RWPE1 (cell line): Measurements from ENCODE around the gene CRACDL.
"Not testable (repeated sequence)": the region's sequence is repeated elsewhere in the genome, so short reads cannot be mapped to it uniquely, and the experiment has no call there.

Experiments used
- CTCF ChIA-PET: fragments of 350-600 bp; sonication (Branson Sonifier 250); formaldehyde crosslinking; extraction: SDS; loops from one replicate; lab custom pipeline; 2021; lab: Yijun Ruan, JAX
- POLR2A ChIA-PET: fragments of 400-600 bp; formaldehyde crosslinking; extraction: SDS; loops from one replicate; lab custom pipeline; 2020; ENCODE audit warnings: antibody characterized with exemption; ENCODE audit not compliant: low non-redundant PET; lab: Yijun Ruan, JAX
- DNase-seq: peaks from one replicate; pipeline ENCODE4 v3.0.0; 2012; ENCODE audit warnings: low spot score
- H3K27ac ChIP-seq: fragments of 450-650 bp; 2 replicates; pipeline ENCODE4 v1.5.1; 2017
- TF ChIP-seq, protein P1 (sequence below): fragments of 450-650 bp; conservative IDR thresholded peaks from 2 replicates; pipeline ENCODE4 v1.5.1; 2017; ENCODE audit warnings: low read depth, mild to moderate bottlenecking

Gene CRACDL

GRCh38 chr2:98882368-98882767 is 53.7 kb downstream of the CRACDL start:
- H3K27ac ChIP-seq, result no peak overlapping the region
- CTCF ChIA-PET, result interaction anchor here (1.1 kb wide), 1 partner anchor 9 kb away, joined by 4 read pairs; no protein-coding TSS in a partner anchor
- no peak for DNase-seq
- TF ChIP-seq, protein P1, sequence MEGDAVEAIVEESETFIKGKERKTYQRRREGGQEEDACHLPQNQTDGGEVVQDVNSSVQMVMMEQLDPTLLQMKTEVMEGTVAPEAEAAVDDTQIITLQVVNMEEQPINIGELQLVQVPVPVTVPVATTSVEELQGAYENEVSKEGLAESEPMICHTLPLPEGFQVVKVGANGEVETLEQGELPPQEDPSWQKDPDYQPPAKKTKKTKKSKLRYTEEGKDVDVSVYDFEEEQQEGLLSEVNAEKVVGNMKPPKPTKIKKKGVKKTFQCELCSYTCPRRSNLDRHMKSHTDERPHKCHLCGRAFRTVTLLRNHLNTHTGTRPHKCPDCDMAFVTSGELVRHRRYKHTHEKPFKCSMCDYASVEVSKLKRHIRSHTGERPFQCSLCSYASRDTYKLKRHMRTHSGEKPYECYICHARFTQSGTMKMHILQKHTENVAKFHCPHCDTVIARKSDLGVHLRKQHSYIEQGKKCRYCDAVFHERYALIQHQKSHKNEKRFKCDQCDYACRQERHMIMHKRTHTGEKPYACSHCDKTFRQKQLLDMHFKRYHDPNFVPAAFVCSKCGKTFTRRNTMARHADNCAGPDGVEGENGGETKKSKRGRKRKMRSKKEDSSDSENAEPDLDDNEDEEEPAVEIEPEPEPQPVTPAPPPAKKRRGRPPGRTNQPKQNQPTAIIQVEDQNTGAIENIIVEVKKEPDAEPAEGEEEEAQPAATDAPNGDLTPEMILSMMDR, result no peak
- POLR2A ChIA-PET, result no interaction called here

DNA sequence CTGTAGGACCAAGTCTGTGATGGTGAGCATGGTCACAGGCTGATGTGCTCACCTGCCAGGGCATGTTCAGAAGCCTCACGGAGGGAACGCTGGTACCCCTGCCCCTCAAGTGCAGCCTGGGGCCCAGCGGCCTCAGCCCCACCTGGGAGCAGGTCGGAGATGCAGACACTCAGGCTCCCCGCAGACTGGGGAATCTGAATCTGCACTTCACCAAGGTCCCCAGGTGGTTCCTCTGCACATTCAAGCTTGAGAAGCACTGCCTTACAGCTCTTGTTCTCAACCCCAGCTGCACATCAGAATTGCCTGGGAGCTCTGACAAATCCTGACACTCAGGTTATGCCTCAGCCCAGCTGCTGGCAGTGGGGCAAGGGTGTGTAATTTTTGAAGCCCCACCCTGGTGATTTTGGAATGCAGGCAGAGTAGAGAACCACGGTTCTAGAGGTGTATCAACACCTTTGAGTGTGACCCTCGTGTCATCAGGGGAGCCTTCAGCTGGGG is 54.8 kb downstream of the CRACDL start:
- ChIA-PET POLR2A (no interaction called here), CTCF (no interaction called here)
- no peak for DNase-seq
- TF ChIP-seq, protein P1, result no peak
- no peak overlapping the region for H3K27ac ChIP-seq

DNA sequence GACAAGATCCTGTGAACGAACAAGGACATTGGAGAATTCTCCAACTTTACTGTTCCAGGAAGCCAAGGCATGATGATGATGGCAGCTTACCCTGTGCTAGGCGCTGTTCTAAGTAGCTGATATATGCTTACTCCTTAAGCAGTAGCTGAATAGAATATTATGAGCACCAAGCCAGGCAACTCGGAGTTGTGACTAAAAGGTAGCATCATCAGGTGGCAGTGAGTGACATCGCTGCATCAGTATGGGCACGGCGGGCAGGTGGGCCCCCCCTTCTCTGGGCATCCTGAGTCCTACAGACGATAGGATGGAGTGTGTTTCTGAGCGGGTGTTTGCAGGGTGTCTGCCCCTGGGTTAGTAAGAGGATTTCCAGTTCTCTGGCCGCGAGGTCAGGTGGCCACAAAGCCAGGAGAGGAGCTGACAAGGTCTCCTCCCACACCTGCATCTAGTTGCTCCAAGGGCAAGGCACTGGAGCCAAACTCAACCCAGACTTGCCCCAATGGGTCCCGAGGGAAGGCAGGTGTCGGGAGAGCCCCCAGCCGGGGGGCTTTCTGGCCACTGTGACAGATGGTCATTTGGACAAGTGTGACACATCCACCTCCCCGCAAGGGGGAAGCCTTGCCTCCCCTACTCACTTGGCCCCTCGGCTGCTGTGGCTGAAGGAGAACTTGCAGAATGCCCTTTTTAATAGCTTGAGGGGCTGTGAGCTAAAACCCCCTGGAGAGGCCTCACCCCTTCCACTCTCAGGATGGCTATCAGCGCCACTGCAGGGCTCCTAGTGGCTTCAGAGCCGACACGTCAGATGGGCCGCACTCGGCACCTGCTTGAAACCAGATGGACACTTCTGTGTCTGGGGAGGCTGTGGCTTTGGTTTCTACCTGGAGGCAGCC is 55.5 kb downstream of the CRACDL start:
- ChIA-PET CTCF (no interaction called here), POLR2A (no interaction called here)
- TF ChIP-seq, protein P1, result no peak
- H3K27ac ChIP-seq, result no peak overlapping the region
- DNase-seq, result no peak

DNA sequence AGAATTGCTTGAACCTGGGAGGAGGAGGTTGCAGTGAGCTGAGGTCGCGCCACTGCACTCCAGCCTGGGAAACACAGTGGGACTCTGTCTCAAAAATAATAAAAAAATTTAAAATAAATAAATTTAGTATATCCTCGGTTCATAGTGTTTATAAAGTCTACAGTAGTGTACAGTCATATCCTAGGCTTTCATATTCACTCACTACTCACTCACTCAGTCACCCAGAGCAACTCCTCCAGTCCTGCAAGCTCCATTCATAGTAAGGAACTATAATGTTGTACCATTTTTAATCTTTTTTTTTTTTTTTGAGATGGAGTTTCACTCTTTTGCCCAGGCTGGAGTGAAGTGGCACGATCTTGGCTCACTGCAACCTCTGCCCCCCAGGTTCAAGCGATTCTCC is 58.4 kb downstream of the CRACDL start:
- CTCF ChIA-PET, result interaction anchor here (0.7 kb wide), 1 partner anchor 297 kb away, joined by 4 read pairs; no protein-coding TSS in a partner anchor
- DNase-seq, H3K27ac ChIP-seq, POLR2A ChIA-PET: not testable (repeated sequence)

GRCh38 chr2:98876741-98877140 is 59.3 kb downstream of the CRACDL start:
- DNase-seq, result no peak
- ChIA-PET CTCF (no interaction called here), POLR2A (no interaction called here)
- no peak overlapping the region for H3K27ac ChIP-seq
- TF ChIP-seq, protein P1, result no peak

GRCh38 chr2:98875746-98876145 is 60.3 kb downstream of the CRACDL start:
- H3K27ac ChIP-seq, result no peak overlapping the region
- ChIA-PET POLR2A (no interaction called here), CTCF (interaction anchor here (0.6 kb wide), 1 partner anchor 486 kb away, joined by 3 read pairs; no protein-coding TSS in a partner anchor)
- TF ChIP-seq, protein P1, result no peak
- no peak for DNase-seq
